D721Med (cell line): ENCODE results near the gene CTNNBL1.

Source experiments
- DNase-seq: peaks from one replicate; pipeline ENCODE4 v3.0.0; 2011; ENCODE audit warnings: low spot score; ENCODE audit not compliant: insufficient read length
- FAIRE-seq: peaks from 2 replicates; lab custom pipeline; 2011; peaks lifted over from hg19 to GRCh38; lab: Jason Lieb, UNC
- CTCF ChIP-seq: IDR thresholded peaks from 2 replicates; pipeline ENCODE4 v1.5.1; 2012; ENCODE audit warnings: mild to moderate bottlenecking, control low read depth; ENCODE audit not compliant: insufficient read depth; ENCODE audit errors: missing control alignments

The CTNNBL1 gene

GRCh38 chr20:37764333-37764935 is 70.6 kb downstream of the CTNNBL1 start:
- TF ChIP-seq CTCF: no peak
- no peak for FAIRE-seq
- DNase-seq: no peak

GRCh38 chr20:37770908-37771307 is 77.1 kb downstream of the CTNNBL1 start:
- TF ChIP-seq CTCF: no peak
- FAIRE-seq: no peak
- DNase-seq: no peak

GRCh38 chr20:37773291-37773826 is 79.5 kb downstream of the CTNNBL1 start:
- DNase-seq (no peak), FAIRE-seq (no peak)
- no peak for TF ChIP-seq CTCF

GRCh38 chr20:37774156-37774555 is 80.3 kb downstream of the CTNNBL1 start:
- DNase-seq (no peak), FAIRE-seq (no peak)
- TF ChIP-seq CTCF: no peak

GRCh38 chr20:37775200-37775599 is 81.4 kb downstream of the CTNNBL1 start:
- no peak for TF ChIP-seq CTCF
- no peak for DNase-seq
- FAIRE-seq: no peak

- no peak for FAIRE-seq
- no peak for TF ChIP-seq CTCF
- no peak for DNase-seq
Measured at GRCh38 chr20:37776049-37776448, 82.2 kb downstream of the CTNNBL1 start.

- no peak for DNase-seq
- no peak for FAIRE-seq
- TF ChIP-seq CTCF: no peak
Measured at GRCh38 chr20:37776526-37776925, 82.7 kb downstream of the CTNNBL1 start.
